Measurements from ENCODE around the gene EIF6.

EIF6 gene

GRCh38 chr20:35311822-35312221 is 27.2 kb upstream of the EIF6 start:
- no peak for DNase-seq

GRCh38 chr20:35311409-35311808 is 26.8 kb upstream of the EIF6 start:
- no peak for DNase-seq

GRCh38 chr20:35307666-35308653 is 23.4 kb upstream of the EIF6 start:
- no peak for DNase-seq

- no peak for DNase-seq
Measured at GRCh38 chr20:35306931-35307517, 22.5 kb upstream of the EIF6 start.

- no peak for DNase-seq
Measured at GRCh38 chr20:35305682-35306556, 21.3 kb upstream of the EIF6 start.

- no peak for DNase-seq
Measured at GRCh38 chr20:35304956-35305355, 20.4 kb upstream of the EIF6 start.

GRCh38 chr20:35303735-35304491 is 19.3 kb upstream of the EIF6 start:
- DNase-seq: no peak

GRCh38 chr20:35303382-35303734 is 18.8 kb upstream of the EIF6 start:
- DNase-seq: no peak

GRCh38 chr20:35302421-35303335 is 18.1 kb upstream of the EIF6 start:
- DNase-seq: no peak

GRCh38 chr20:35301426-35301825 is 16.9 kb upstream of the EIF6 start:
- no peak for DNase-seq

GRCh38 chr20:35300469-35301262 is 16.1 kb upstream of the EIF6 start:
- DNase-seq: no peak

- no peak for DNase-seq
Measured at GRCh38 chr20:35299780-35300179, 15.2 kb upstream of the EIF6 start.

- DNase-seq: no peak
Measured at GRCh38 chr20:35298264-35298663, 13.7 kb upstream of the EIF6 start.

GRCh38 chr20:35297740-35298139 is 13.2 kb upstream of the EIF6 start:
- no peak for DNase-seq

GRCh38 chr20:35297155-35297554 is 12.6 kb upstream of the EIF6 start:
- DNase-seq: no peak

- DNase-seq: no peak
Measured at GRCh38 chr20:35296101-35296554, 11.6 kb upstream of the EIF6 start.

GRCh38 chr20:35295674-35296073 is 11.1 kb upstream of the EIF6 start:
- no peak for DNase-seq

- DNase-seq: no peak
Measured at GRCh38 chr20:35295058-35295457, 10.5 kb upstream of the EIF6 start.

- DNase-seq: no peak
Measured at GRCh38 chr20:35294293-35294685, 9.7 kb upstream of the EIF6 start.

Data from SHP77 treated with DMSO at 0.1 percent for 48 hours (cell line).